Stimulated activated CD8-positive, alpha-beta memory T cell treated with anti-CD3 and anti-CD28 coated beads, Interleukin-12 subunit alpha, Interleukin-12 subunit beta, amount 100 ng/mL, for 4 hours (primary cell): Measurements from ENCODE around the gene ZDHHC13.

Experiments used
- DNase-seq: peaks from one replicate; pipeline ENCODE4 v3.0.0-alpha.2; 2020; ENCODE audit warnings: low read depth

Gene ZDHHC13

GRCh38 chr11:19116971-19117759, at the start of gene ZDHHC13:
Gene ZDHHC13 (plus strand): TSS chr11:19117168. CDS start chr11:19117250, 82 bp downstream.
- peak; percentile 90 for DNase-seq

GRCh38 chr11:19071255-19071654, 45.7 kb upstream of the ZDHHC13 start:
- peak; percentile 5 for DNase-seq

GRCh38 chr11:19072464-19072863, 44.5 kb upstream of the ZDHHC13 start:
- no peak for DNase-seq

GRCh38 chr11:19073454-19074415, 43.2 kb upstream of the ZDHHC13 start:
- no peak for DNase-seq

- DNase-seq = no peak
Observed at GRCh38 chr11:19075636-19076035, 41.3 kb upstream of the ZDHHC13 start.

GRCh38 chr11:19076744-19077589, 40.0 kb upstream of the ZDHHC13 start:
- DNase-seq = peak; percentile 15

GRCh38 chr11:19077965-19078364, 39.0 kb upstream of the ZDHHC13 start:
- DNase-seq = no peak

- no peak for DNase-seq
Observed at GRCh38 chr11:19079643-19080440, 37.1 kb upstream of the ZDHHC13 start.

GRCh38 chr11:19080579-19080993, 36.4 kb upstream of the ZDHHC13 start:
- no peak for DNase-seq

GRCh38 chr11:19083166-19083565, 33.8 kb upstream of the ZDHHC13 start:
- no peak for DNase-seq

GRCh38 chr11:19084661-19085315, 32.2 kb upstream of the ZDHHC13 start:
- no peak for DNase-seq

GRCh38 chr11:19087658-19088057, 29.3 kb upstream of the ZDHHC13 start:
- DNase-seq = no peak

- no peak for DNase-seq
Observed at GRCh38 chr11:19088791-19089190, 28.2 kb upstream of the ZDHHC13 start.

- no peak for DNase-seq
Observed at GRCh38 chr11:19089421-19089820, 27.5 kb upstream of the ZDHHC13 start.

GRCh38 chr11:19091366-19091765, 25.6 kb upstream of the ZDHHC13 start:
- DNase-seq = no peak

GRCh38 chr11:19092342-19092741, 24.6 kb upstream of the ZDHHC13 start:
- DNase-seq = no peak

- DNase-seq = no peak
Observed at GRCh38 chr11:19092850-19093249, 24.1 kb upstream of the ZDHHC13 start.

- no peak for DNase-seq
Observed at GRCh38 chr11:19093976-19094375, 23.0 kb upstream of the ZDHHC13 start.

- no peak for DNase-seq
Observed at GRCh38 chr11:19094859-19095258, 22.1 kb upstream of the ZDHHC13 start.

GRCh38 chr11:19099093-19099492, 17.9 kb upstream of the ZDHHC13 start:
- no peak for DNase-seq

- DNase-seq = no peak
Observed at GRCh38 chr11:19100885-19101284, 16.1 kb upstream of the ZDHHC13 start.
